Caco-2 (cell line): ENCODE data around the gene XPR1. TPM values are rescaled to one million over a fixed set of nuclear protein-coding genes. Genes with fewer than 3 reads are reported as not detected.

Source experiments
- BruUV-seq: library from RNA; stranded (reverse); fragments of 400-500 nt; replicated peaks from 2 replicates; lab custom pipeline; 2021; lab: Mats Ljungman, UMichigan
- CTCF ChIA-PET: fragments of 300-600 bp; sonication (Branson Sonifier 250); formaldehyde crosslinking; loops from one replicate; lab custom pipeline; 2022; ENCODE audit warnings: antibody characterized with exemption; lab: Charles Lee
- POLR2A ChIA-PET: fragments of 300-600 bp; sonication (Branson Sonifier 250); formaldehyde crosslinking; loops from one replicate; lab custom pipeline; 2022; ENCODE audit warnings: antibody characterized with exemption; lab: Charles Lee
- DNase-seq, 2 experiments: peaks; one replicate each; pipeline versions ENCODE4 v3.0.0 to v3.0.0-alpha.2; 2020 to 2022
- H3K27me3 ChIP-seq: replicated peaks from 2 replicates; pipeline ENCODE4 v1.6.0; 2011; ENCODE audit warnings: low read length; ENCODE audit not compliant: control insufficient read depth, insufficient read depth
- H3K36me3 ChIP-seq: 2 replicates; pipeline ENCODE4 v1.5.1; 2011; ENCODE audit warnings: low read length; ENCODE audit not compliant: control insufficient read depth, insufficient read depth
- H3K4me1 ChIP-seq: fragments of 250-450 bp; sonication (Bioruptor Pico); 2 replicates; pipeline ENCODE4 v1.5.1; 2020; ENCODE audit warnings: mild to moderate bottlenecking
- H3K4me3 ChIP-seq: 2 replicates; pipeline ENCODE4 v1.5.1; 2011; ENCODE audit warnings: low read depth, mild to moderate bottlenecking, control low read depth, low read length
- H3K9me3 ChIP-seq: fragments of 250-450 bp; sonication (Bioruptor Pico); 2 replicates; pipeline ENCODE4 v1.5.1; 2020; ENCODE audit warnings: mild to moderate bottlenecking, moderate library complexity
- H3K27ac Mint-ChIP-seq: one replicate; pipeline ENCODE4 v1.8.0; 2022; ENCODE audit warnings: mixed read lengths; ENCODE audit not compliant: unreplicated experiment
- H3K27me3 Mint-ChIP-seq: one replicate; pipeline ENCODE4 v1.8.0; 2022; ENCODE audit warnings: mixed read lengths; ENCODE audit not compliant: insufficient read depth, unreplicated experiment
- H3K36me3 Mint-ChIP-seq: one replicate; pipeline ENCODE4 v1.8.0; 2022; ENCODE audit warnings: mild to moderate bottlenecking, mixed read lengths; ENCODE audit not compliant: insufficient read depth, unreplicated experiment
- H3K4me1 Mint-ChIP-seq: one replicate; pipeline ENCODE4 v1.8.0; 2022; ENCODE audit warnings: low read depth, mixed read lengths; ENCODE audit not compliant: unreplicated experiment
- H3K4me3 Mint-ChIP-seq: one replicate; pipeline ENCODE4 v1.8.0; 2022; ENCODE audit warnings: mild to moderate bottlenecking, moderate library complexity, mixed read lengths; ENCODE audit not compliant: unreplicated experiment
- H3K9me3 Mint-ChIP-seq: one replicate; pipeline ENCODE4 v1.8.0; 2022; ENCODE audit warnings: mixed read lengths; ENCODE audit not compliant: unreplicated experiment
- intact Hi-C: fragments of 100-400 bp; cut with micrococcal nuclease; formaldehyde crosslinking; loops from one replicate; pipeline ENCODE4 v1.10.0; 2022; ENCODE audit not compliant: unreplicated experiment
- total RNA-seq: library from RNA; stranded (reverse); gene quantifications from 2 replicates; pipeline ENCODE4 v1.2.3, GENCODE V29; 2022
- TF ChIP-seq, protein P1 (sequence below), 2 experiments: fragments of 200-600 bp in 1 of 2; IDR thresholded peaks; 1 replicate in 1 of 2; 2 replicates in 1 of 2; pipeline versions ENCODE4 v1.5.1 to v1.8.0; 2011 to 2022; ENCODE audit warnings: antibody characterized with exemption in 1 of 2, control low read depth in 1 of 2, inconsistent platforms in 1 of 2, low read depth in 1 of 2, low read length in 1 of 2, mild to moderate bottlenecking in 1 of 2, moderate library complexity in 1 of 2; ENCODE audit not compliant: insufficient read depth in 1 of 2, severe bottlenecking in 1 of 2, unreplicated experiment in 1 of 2

The XPR1 gene
- total RNA-seq, 1 experiment from 2014 or later: 34.4 TPM

DNA sequence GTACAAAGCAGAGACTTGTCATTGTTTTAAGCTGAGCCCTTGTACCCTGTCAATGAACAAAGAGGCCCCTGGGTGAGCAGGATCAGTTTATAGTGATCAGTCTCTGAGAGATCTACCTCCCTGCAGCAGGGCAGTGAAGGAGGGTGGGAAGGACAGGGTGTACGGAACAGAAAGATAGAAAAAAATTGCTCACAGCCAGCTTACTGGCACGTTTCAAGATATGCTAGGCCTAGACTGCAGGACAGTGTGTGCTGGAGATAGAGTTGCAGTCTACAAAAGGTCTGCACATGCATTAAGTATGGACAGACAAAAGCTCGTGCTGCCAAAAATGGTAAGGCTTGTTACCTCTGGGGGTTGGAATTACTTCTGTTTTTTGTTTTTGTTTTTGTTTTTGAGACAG lies 38.4 kb upstream of the XPR1 start:
- no TSS peak for BruUV-seq
- Mint-ChIP-seq H3K4me3 (no peak overlapping the region), H3K27ac (no peak overlapping the region), H3K4me1 (peaks cover 21% of the 10 kb centered on the region), H3K36me3 (no peaks in the 10 kb centered on the region), H3K27me3 (no peaks in the 10 kb centered on the region), H3K9me3 (no peaks in the 10 kb centered on the region)
- ChIA-PET CTCF (no interaction called here), POLR2A (no interaction called here)
- TF ChIP-seq, protein P1, sequence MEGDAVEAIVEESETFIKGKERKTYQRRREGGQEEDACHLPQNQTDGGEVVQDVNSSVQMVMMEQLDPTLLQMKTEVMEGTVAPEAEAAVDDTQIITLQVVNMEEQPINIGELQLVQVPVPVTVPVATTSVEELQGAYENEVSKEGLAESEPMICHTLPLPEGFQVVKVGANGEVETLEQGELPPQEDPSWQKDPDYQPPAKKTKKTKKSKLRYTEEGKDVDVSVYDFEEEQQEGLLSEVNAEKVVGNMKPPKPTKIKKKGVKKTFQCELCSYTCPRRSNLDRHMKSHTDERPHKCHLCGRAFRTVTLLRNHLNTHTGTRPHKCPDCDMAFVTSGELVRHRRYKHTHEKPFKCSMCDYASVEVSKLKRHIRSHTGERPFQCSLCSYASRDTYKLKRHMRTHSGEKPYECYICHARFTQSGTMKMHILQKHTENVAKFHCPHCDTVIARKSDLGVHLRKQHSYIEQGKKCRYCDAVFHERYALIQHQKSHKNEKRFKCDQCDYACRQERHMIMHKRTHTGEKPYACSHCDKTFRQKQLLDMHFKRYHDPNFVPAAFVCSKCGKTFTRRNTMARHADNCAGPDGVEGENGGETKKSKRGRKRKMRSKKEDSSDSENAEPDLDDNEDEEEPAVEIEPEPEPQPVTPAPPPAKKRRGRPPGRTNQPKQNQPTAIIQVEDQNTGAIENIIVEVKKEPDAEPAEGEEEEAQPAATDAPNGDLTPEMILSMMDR (IDR thresholded peaks at IDR 0.05; ENCODE audit: insufficient read depth in 1 of 2, low read depth in 1 of 2, low read length in 1 of 2, severe bottlenecking in 1 of 2, unreplicated experiment in 1 of 2): no peak
- Histone ChIP-seq H3K4me3 (no peak overlapping the region), H3K4me1 (peaks cover 9% of the 10 kb centered on the region), H3K36me3 (no peaks in the 10 kb centered on the region), H3K27me3 (no peaks in the 10 kb centered on the region), H3K9me3 (no peaks in the 10 kb centered on the region)
- no peak for DNase-seq
- intact Hi-C loops: no loop called here

DNA sequence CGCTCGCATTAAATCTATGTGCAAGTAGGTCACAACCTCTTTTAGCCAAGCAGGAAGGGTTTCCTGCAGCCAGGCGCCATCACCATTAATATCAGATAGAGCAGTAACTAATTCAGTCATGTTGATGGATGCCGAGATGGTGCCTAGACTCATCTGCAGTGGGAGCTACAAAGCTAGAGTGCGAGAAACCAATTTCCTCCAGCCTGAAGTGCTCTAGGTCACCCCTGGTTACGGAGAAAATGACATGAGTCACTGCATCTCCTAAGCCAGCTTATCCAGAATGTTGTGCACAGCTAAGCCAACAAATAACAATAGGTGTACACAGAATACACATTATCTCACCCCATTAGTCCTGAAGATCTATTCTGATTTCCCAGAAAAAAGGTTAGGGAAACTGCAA lies 37.1 kb upstream of the XPR1 start:
- no TSS peak for BruUV-seq
- CTCF ChIA-PET: no interaction called here

DNA sequence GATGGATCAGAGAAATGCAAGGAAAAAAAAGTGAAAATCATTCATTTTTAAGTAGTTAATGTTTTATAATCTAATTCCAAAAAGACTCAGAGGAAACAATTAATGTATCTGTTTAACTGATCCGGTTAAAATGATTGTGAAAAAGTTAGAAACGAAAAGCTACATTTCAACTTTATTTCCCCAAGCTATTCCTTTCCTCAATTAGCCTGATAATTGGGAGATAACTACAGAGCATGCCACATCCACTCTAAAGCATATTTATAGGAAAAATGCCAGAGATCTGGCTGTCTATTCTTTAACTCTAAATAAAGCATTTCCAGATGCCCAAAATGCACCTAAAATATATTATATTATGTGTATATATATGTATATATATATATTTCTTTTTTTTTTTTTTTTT lies 35.9 kb upstream of the XPR1 start:
- Histone ChIP-seq H3K9me3 (no peaks in the 10 kb centered on the region), H3K4me3 (no peak overlapping the region), H3K4me1 (peaks cover 26% of the 10 kb centered on the region), H3K36me3 (no peaks in the 10 kb centered on the region), H3K27me3 (no peaks in the 10 kb centered on the region)
- DNase-seq: no peak
- CTCF ChIA-PET: no interaction called here
- intact Hi-C loops: no loop called here
- H3K4me3 Mint-ChIP-seq: no peak overlapping the region
- no TSS peak for BruUV-seq
- no peak overlapping the region for H3K27ac Mint-ChIP-seq
- TF ChIP-seq, protein P1 (IDR thresholded peaks at IDR 0.05; ENCODE audit: insufficient read depth in 1 of 2, low read depth in 1 of 2, low read length in 1 of 2, severe bottlenecking in 1 of 2, unreplicated experiment in 1 of 2): no peak
- no peaks in the 10 kb centered on the region for H3K36me3 Mint-ChIP-seq
- no peaks in the 10 kb centered on the region for H3K27me3 Mint-ChIP-seq
- H3K9me3 Mint-ChIP-seq: no peaks in the 10 kb centered on the region
- POLR2A ChIA-PET: no interaction called here
- H3K4me1 Mint-ChIP-seq: peaks cover 30% of the 10 kb centered on the region

More for the DNA sequence above, 37.1 kb upstream of the XPR1 start:
- H3K4me1 ChIP-seq: peaks cover 22% of the 10 kb centered on the region
- TF ChIP-seq, protein P1 (IDR thresholded peaks at IDR 0.05; ENCODE audit: insufficient read depth in 1 of 2, low read depth in 1 of 2, low read length in 1 of 2, severe bottlenecking in 1 of 2, unreplicated experiment in 1 of 2): no peak
- H3K4me3 ChIP-seq: no peak overlapping the region
- POLR2A ChIA-PET: no interaction called here
- intact Hi-C loops: no loop called here
- H3K36me3 Mint-ChIP-seq: no peaks in the 10 kb centered on the region
- no peaks in the 10 kb centered on the region for H3K36me3 ChIP-seq
- DNase-seq: no peak
- no peaks in the 10 kb centered on the region for H3K27me3 ChIP-seq
- H3K27me3 Mint-ChIP-seq: no peaks in the 10 kb centered on the region
- no peak overlapping the region for H3K4me3 Mint-ChIP-seq
- no peaks in the 10 kb centered on the region for H3K9me3 Mint-ChIP-seq
- peaks cover 23% of the 10 kb centered on the region for H3K4me1 Mint-ChIP-seq
- H3K27ac Mint-ChIP-seq: no peak overlapping the region
- H3K9me3 ChIP-seq: no peaks in the 10 kb centered on the region
